Epithelial cell of proximal tubule (primary cell): ENCODE results near the gene KIAA1671. TPM values are rescaled to one million over a fixed set of nuclear protein-coding genes. Genes with fewer than 3 reads are reported as not detected.

Experiments used
- DNase-seq: peaks from one replicate; pipeline ENCODE4 v3.0.0-alpha.2; 2011; ENCODE audit warnings: low read depth
- H3K4me3 ChIP-seq: 2 replicates; pipeline ENCODE4 v1.5.1; 2011; ENCODE audit warnings: low read depth, mild to moderate bottlenecking, low read length
- total RNA-seq: library from RNA; depleted of rRNA; stranded (reverse); fragments of >200 nt; gene quantifications from 2 replicates; pipeline ENCODE4 v1.2.3, GENCODE V29; 2015
- TF ChIP-seq, protein P1 (sequence below): conservative IDR thresholded peaks from 2 replicates; pipeline ENCODE4 v1.5.1; 2012; ENCODE audit warnings: low read depth, mild to moderate bottlenecking, low read length

The KIAA1671 gene
- total RNA-seq, 1 donor from 2014 or later = 14.1 TPM

GRCh38 chr22:25143156-25144076 is 190.9 kb downstream of the KIAA1671 start:
- no peak overlapping the region for H3K4me3 ChIP-seq
- TF ChIP-seq, protein P1, sequence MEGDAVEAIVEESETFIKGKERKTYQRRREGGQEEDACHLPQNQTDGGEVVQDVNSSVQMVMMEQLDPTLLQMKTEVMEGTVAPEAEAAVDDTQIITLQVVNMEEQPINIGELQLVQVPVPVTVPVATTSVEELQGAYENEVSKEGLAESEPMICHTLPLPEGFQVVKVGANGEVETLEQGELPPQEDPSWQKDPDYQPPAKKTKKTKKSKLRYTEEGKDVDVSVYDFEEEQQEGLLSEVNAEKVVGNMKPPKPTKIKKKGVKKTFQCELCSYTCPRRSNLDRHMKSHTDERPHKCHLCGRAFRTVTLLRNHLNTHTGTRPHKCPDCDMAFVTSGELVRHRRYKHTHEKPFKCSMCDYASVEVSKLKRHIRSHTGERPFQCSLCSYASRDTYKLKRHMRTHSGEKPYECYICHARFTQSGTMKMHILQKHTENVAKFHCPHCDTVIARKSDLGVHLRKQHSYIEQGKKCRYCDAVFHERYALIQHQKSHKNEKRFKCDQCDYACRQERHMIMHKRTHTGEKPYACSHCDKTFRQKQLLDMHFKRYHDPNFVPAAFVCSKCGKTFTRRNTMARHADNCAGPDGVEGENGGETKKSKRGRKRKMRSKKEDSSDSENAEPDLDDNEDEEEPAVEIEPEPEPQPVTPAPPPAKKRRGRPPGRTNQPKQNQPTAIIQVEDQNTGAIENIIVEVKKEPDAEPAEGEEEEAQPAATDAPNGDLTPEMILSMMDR = no peak
- DNase-seq = no peak

- DNase-seq = no peak
- no peak overlapping the region for H3K4me3 ChIP-seq
- TF ChIP-seq, protein P1 = no peak
Measured at GRCh38 chr22:25144522-25144921, 192.0 kb downstream of the KIAA1671 start.

DNA sequence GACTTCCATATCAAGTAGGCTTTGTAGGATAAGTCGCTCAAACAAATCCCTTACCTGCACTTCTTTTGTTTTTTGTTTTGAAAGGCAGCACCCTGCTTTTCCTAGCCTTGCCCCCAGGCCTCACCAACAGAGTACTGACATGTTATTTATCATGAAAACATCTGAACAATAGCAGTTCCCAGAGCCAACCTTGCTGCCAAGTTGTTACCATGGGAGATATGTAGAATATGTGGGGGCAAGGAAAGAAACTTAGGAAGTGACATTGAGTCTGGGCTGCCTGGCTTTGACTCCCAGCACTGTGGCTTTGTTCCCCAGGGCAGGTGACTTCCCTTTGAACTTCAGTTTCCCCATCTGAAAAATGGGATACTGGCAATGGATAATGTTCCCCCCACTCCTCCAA is 193.8 kb downstream of the KIAA1671 start:
- TF ChIP-seq, protein P1 = no peak
- H3K4me3 ChIP-seq = no peak overlapping the region
- DNase-seq = no peak

GRCh38 chr22:25146906-25147641 is 194.6 kb downstream of the KIAA1671 start:
- H3K4me3 ChIP-seq = no peak overlapping the region
- TF ChIP-seq, protein P1 = no peak
- no peak for DNase-seq

DNA sequence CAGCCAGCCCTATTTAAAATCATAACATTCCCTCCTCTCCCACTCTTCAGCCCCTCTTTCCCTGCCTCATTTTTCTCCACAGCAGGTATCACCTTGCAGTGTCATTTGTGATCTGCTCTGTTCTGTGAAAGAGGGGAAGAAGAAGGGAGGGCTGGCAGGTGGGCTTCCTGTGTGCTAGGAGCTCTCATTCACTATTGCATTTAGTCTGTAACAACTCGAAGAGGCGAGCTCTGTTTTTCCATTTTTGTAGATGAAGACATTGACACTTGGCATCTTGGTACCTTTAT is 195.1 kb downstream of the KIAA1671 start:
- TF ChIP-seq, protein P1 = no peak

GRCh38 chr22:25148149-25148691 is 195.7 kb downstream of the KIAA1671 start:
- H3K4me3 ChIP-seq = no peak overlapping the region
- TF ChIP-seq, protein P1 = no peak
- DNase-seq = no peak

More for the DNA sequence above, 195.1 kb downstream of the KIAA1671 start:
- H3K4me3 ChIP-seq = no peak overlapping the region
- no peak for DNase-seq
